Activated CD4-positive, alpha-beta T cell treated with anti-CD3 and anti-CD28 coated beads, Interleukin-2, amount 50 U/mL, for 48 hours (primary cell): ENCODE data around the gene RAD51B.
"Not testable (repeated sequence)": the region's sequence is repeated elsewhere in the genome, so short reads cannot be mapped to it uniquely, and the experiment has no call there.

ENCODE experiments used
- DNase-seq, 2 experiments: peaks; one replicate each; pipeline ENCODE4 v3.0.0-alpha.2; 2020

RAD51B gene

GRCh38 chr14:68749487-68750475 lies 930.2 kb downstream of the RAD51B start:
- no peak for DNase-seq

- DNase-seq, result no peak
These were observed 932.9 kb downstream of the RAD51B start for GRCh38 chr14:68752271-68753006.

- DNase-seq, result no peak
These were observed 934.1 kb downstream of the RAD51B start for GRCh38 chr14:68753690-68754089.

- no peak for DNase-seq
These were observed 935.4 kb downstream of the RAD51B start for GRCh38 chr14:68755016-68755353.

GRCh38 chr14:68756000-68756481 lies 936.5 kb downstream of the RAD51B start:
- no peak for DNase-seq

GRCh38 chr14:68756734-68757133 lies 937.2 kb downstream of the RAD51B start:
- DNase-seq, result no peak

GRCh38 chr14:68757618-68758081 lies 938.1 kb downstream of the RAD51B start:
- DNase-seq, result no peak

GRCh38 chr14:68758301-68758700 lies 938.7 kb downstream of the RAD51B start:
- no peak for DNase-seq

- no peak for DNase-seq
These were observed 939.5 kb downstream of the RAD51B start for GRCh38 chr14:68759017-68759560.

- no peak for DNase-seq
These were observed 940.4 kb downstream of the RAD51B start for GRCh38 chr14:68759937-68760336.

GRCh38 chr14:68760761-68761160 lies 941.2 kb downstream of the RAD51B start:
- no peak for DNase-seq

- no peak for DNase-seq
These were observed 941.8 kb downstream of the RAD51B start for GRCh38 chr14:68761391-68761790.

GRCh38 chr14:68762953-68763764 lies 943.6 kb downstream of the RAD51B start:
- DNase-seq, result no peak

- not testable (repeated sequence) for DNase-seq
These were observed 944.3 kb downstream of the RAD51B start for GRCh38 chr14:68763843-68764242.

- no peak for DNase-seq
These were observed 947.0 kb downstream of the RAD51B start for GRCh38 chr14:68766299-68767247.

- DNase-seq, result no peak
These were observed 947.7 kb downstream of the RAD51B start for GRCh38 chr14:68767248-68767645.

- no peak for DNase-seq
These were observed 948.7 kb downstream of the RAD51B start for GRCh38 chr14:68768316-68768715.

- no peak for DNase-seq
These were observed 950.5 kb downstream of the RAD51B start for GRCh38 chr14:68770051-68770450.

- no peak for DNase-seq
These were observed 951.1 kb downstream of the RAD51B start for GRCh38 chr14:68770553-68771286.

- peak in 1 of 2 experiments; percentile 38 for DNase-seq
These were observed 952.1 kb downstream of the RAD51B start for GRCh38 chr14:68771631-68772030.
